ENCODE measurements around the gene SCGB1C1. TPM values are rescaled to one million over a fixed set of nuclear protein-coding genes. Genes with fewer than 3 reads are reported as not detected.
"Not testable (repeated sequence)": the region's sequence is repeated elsewhere in the genome, so short reads cannot be mapped to it uniquely, and the experiment has no call there.

SCGB1C1 gene
- 0.55 TPM in 1 of 2 replicates, not detected in the other for total RNA-seq

GRCh38 chr11:192674-193128, at the start of gene SCGB1C1:
TSS of gene SCGB1C1 (plus strand) at chr11:193078. CDS start at chr11:193100, 22 bp downstream.
- not testable (repeated sequence) for DNase-seq (ENCODE audit: low read depth)

- not testable (repeated sequence) for DNase-seq (ENCODE audit: low read depth)
These were observed 12.6 kb upstream of the SCGB1C1 start for GRCh38 chr11:180242-180641.

- DNase-seq (ENCODE audit: low read depth) = not testable (repeated sequence)
These were observed 3.6 kb upstream of the SCGB1C1 start for GRCh38 chr11:189200-189783.

GRCh38 chr11:189843-190311, 3.0 kb upstream of the SCGB1C1 start:
- DNase-seq (ENCODE audit: low read depth) = not testable (repeated sequence)

GRCh38 chr11:190546-190945, 2.3 kb upstream of the SCGB1C1 start:
- not testable (repeated sequence) for DNase-seq (ENCODE audit: low read depth)

- DNase-seq (ENCODE audit: low read depth) = not testable (repeated sequence)
These were observed 1.1 kb upstream of the SCGB1C1 start for GRCh38 chr11:191490-192478.

- not testable (repeated sequence) for DNase-seq (ENCODE audit: low read depth)
These were observed 603 bp downstream of the SCGB1C1 start for GRCh38 chr11:193481-193880.

GRCh38 chr11:196786-197731, 4.2 kb downstream of the SCGB1C1 start:
- no peak for DNase-seq (ENCODE audit: low read depth)

GRCh38 chr11:197741-198235, 4.9 kb downstream of the SCGB1C1 start:
- no peak for DNase-seq (ENCODE audit: low read depth)

- no peak for DNase-seq (ENCODE audit: low read depth)
These were observed 5.4 kb downstream of the SCGB1C1 start for GRCh38 chr11:198236-198806.

GRCh38 chr11:199004-199581, 6.2 kb downstream of the SCGB1C1 start:
- DNase-seq (ENCODE audit: low read depth) = no peak

- DNase-seq (ENCODE audit: low read depth) = no peak
These were observed 6.9 kb downstream of the SCGB1C1 start for GRCh38 chr11:199782-200181.

- no peak for DNase-seq (ENCODE audit: low read depth)
These were observed 7.5 kb downstream of the SCGB1C1 start for GRCh38 chr11:200224-201003.

- no peak for DNase-seq (ENCODE audit: low read depth)
These were observed 9.1 kb downstream of the SCGB1C1 start for GRCh38 chr11:201966-202365.

- DNase-seq (ENCODE audit: low read depth) = no peak
These were observed 9.6 kb downstream of the SCGB1C1 start for GRCh38 chr11:202490-202889.

- DNase-seq (ENCODE audit: low read depth) = no peak
These were observed 10.4 kb downstream of the SCGB1C1 start for GRCh38 chr11:203056-203944.

- DNase-seq (ENCODE audit: low read depth) = no peak
These were observed 11.2 kb downstream of the SCGB1C1 start for GRCh38 chr11:203945-204586.

- DNase-seq (ENCODE audit: low read depth) = no peak
These were observed 11.8 kb downstream of the SCGB1C1 start for GRCh38 chr11:204587-205109.

All from renal cortical epithelial cell (primary cell).